ENCODE measurements around the gene WDR91.

Gene WDR91

GRCh38 chr7:135233570-135233969 lies 22.2 kb upstream of the WDR91 start, which contains the start of gene STRA8:
TSS of gene STRA8 (plus strand) at chr7:135233838. CDS start at chr7:135240525, 6,687 bp downstream.
- H3K27me3 ChIP-seq (ENCODE audit: insufficient read depth, insufficient read length) = no peaks in the 10 kb centered on the region
- H3K36me3 ChIP-seq (ENCODE audit: insufficient read depth, insufficient read length, low read length) = no peaks in the 10 kb centered on the region
- DNase-seq (ENCODE audit: low read depth, low spot score) = no peak
- no peaks in the 10 kb centered on the region for H3K9me3 ChIP-seq (ENCODE audit: insufficient read depth, low read length)
- H3K4me3 ChIP-seq (ENCODE audit: insufficient read length, low read depth) = no peak within 1 kb of the TSS
- TF ChIP-seq YY1 (IDR thresholded peaks at IDR 0.05; ENCODE audit: insufficient read depth, insufficient read length) (no peak), SUZ12 (IDR thresholded peaks at IDR 0.05; ENCODE audit: extremely low read depth, insufficient read depth, insufficient read length) (no peak), ZNF274 (IDR thresholded peaks at IDR 0.05; ENCODE audit: low read depth, low read length) (no peak)
- no peak within 1 kb of the TSS for H3K9ac ChIP-seq (ENCODE audit: insufficient read length, low read depth)
- no peaks in the 10 kb centered on the region for H3K4me1 ChIP-seq (ENCODE audit: insufficient read depth, insufficient read length)

GRCh38 chr7:135232720-135233119 lies 21.4 kb upstream of the WDR91 start:
- DNase-seq (ENCODE audit: low read depth, low spot score) = no peak
- Histone ChIP-seq H3K36me3 (ENCODE audit: insufficient read depth, insufficient read length, low read length) (no peaks in the 10 kb centered on the region), H3K9me3 (ENCODE audit: insufficient read depth, low read length) (no peaks in the 10 kb centered on the region), H3K4me3 (ENCODE audit: insufficient read length, low read depth) (no peak overlapping the region), H3K4me1 (ENCODE audit: insufficient read depth, insufficient read length) (no peaks in the 10 kb centered on the region), H3K9ac (ENCODE audit: insufficient read length, low read depth) (no peak overlapping the region), H3K27me3 (ENCODE audit: insufficient read depth, insufficient read length) (no peaks in the 10 kb centered on the region)
- no peak for TF ChIP-seq YY1 (IDR thresholded peaks at IDR 0.05; ENCODE audit: insufficient read depth, insufficient read length)
- no peak for TF ChIP-seq SUZ12 (IDR thresholded peaks at IDR 0.05; ENCODE audit: extremely low read depth, insufficient read depth, insufficient read length)
- no peak for TF ChIP-seq ZNF274 (IDR thresholded peaks at IDR 0.05; ENCODE audit: low read depth, low read length)

DNA sequence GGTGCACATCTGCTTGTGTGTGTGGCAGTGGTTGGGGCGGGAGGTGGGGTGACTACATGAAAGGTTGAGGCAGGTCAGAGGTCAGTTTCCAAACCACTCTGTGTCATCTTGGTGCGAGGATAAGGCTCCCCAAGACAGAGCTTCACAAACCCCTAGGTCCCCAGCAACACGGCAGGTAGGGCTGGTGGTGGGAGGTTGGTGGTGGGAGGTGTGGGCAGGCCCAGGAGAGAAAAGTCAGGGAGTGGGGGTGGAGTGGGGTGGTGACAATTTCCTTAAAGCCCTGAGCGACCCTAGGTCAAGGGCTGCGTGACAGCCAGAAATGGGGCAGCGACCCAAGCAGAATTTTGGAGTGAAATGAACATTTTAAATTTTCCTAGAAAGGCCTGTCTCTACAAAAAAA lies 20.8 kb upstream of the WDR91 start:
- Histone ChIP-seq H3K9me3 (ENCODE audit: insufficient read depth, low read length) (no peaks in the 10 kb centered on the region), H3K9ac (ENCODE audit: insufficient read length, low read depth) (no peak overlapping the region), H3K36me3 (ENCODE audit: insufficient read depth, insufficient read length, low read length) (no peaks in the 10 kb centered on the region), H3K4me1 (ENCODE audit: insufficient read depth, insufficient read length) (no peaks in the 10 kb centered on the region), H3K27me3 (ENCODE audit: insufficient read depth, insufficient read length) (no peaks in the 10 kb centered on the region), H3K4me3 (ENCODE audit: insufficient read length, low read depth) (no peak overlapping the region)
- TF ChIP-seq ZNF274 (IDR thresholded peaks at IDR 0.05; ENCODE audit: low read depth, low read length) = no peak
- no peak for TF ChIP-seq YY1 (IDR thresholded peaks at IDR 0.05; ENCODE audit: insufficient read depth, insufficient read length)
- TF ChIP-seq SUZ12 (IDR thresholded peaks at IDR 0.05; ENCODE audit: extremely low read depth, insufficient read depth, insufficient read length) = no peak
- no peak for DNase-seq (ENCODE audit: low read depth, low spot score)

- Histone ChIP-seq H3K9me3 (ENCODE audit: insufficient read depth, low read length) (no peaks in the 10 kb centered on the region), H3K4me1 (ENCODE audit: insufficient read depth, insufficient read length) (no peaks in the 10 kb centered on the region), H3K9ac (ENCODE audit: insufficient read length, low read depth) (no peak overlapping the region), H3K36me3 (ENCODE audit: insufficient read depth, insufficient read length, low read length) (no peaks in the 10 kb centered on the region), H3K4me3 (ENCODE audit: insufficient read length, low read depth) (no peak overlapping the region), H3K27me3 (ENCODE audit: insufficient read depth, insufficient read length) (no peaks in the 10 kb centered on the region)
- no peak for DNase-seq (ENCODE audit: low read depth, low spot score)
- TF ChIP-seq ZNF274 (IDR thresholded peaks at IDR 0.05; ENCODE audit: low read depth, low read length) (no peak), SUZ12 (IDR thresholded peaks at IDR 0.05; ENCODE audit: extremely low read depth, insufficient read depth, insufficient read length) (no peak), YY1 (IDR thresholded peaks at IDR 0.05; ENCODE audit: insufficient read depth, insufficient read length) (no peak)
Measured at GRCh38 chr7:135231686-135232085, 20.4 kb upstream of the WDR91 start.

- no peaks in the 10 kb centered on the region for H3K9me3 ChIP-seq (ENCODE audit: insufficient read depth, low read length)
- no peak overlapping the region for H3K4me3 ChIP-seq (ENCODE audit: insufficient read length, low read depth)
- DNase-seq (ENCODE audit: low read depth, low spot score) = no peak
- TF ChIP-seq YY1 (IDR thresholded peaks at IDR 0.05; ENCODE audit: insufficient read depth, insufficient read length) = no peak
- no peak for TF ChIP-seq ZNF274 (IDR thresholded peaks at IDR 0.05; ENCODE audit: low read depth, low read length)
- TF ChIP-seq SUZ12 (IDR thresholded peaks at IDR 0.05; ENCODE audit: extremely low read depth, insufficient read depth, insufficient read length) = no peak
- no peaks in the 10 kb centered on the region for H3K36me3 ChIP-seq (ENCODE audit: insufficient read depth, insufficient read length, low read length)
- H3K9ac ChIP-seq (ENCODE audit: insufficient read length, low read depth) = no peak overlapping the region
- no peaks in the 10 kb centered on the region for H3K4me1 ChIP-seq (ENCODE audit: insufficient read depth, insufficient read length)
- no peaks in the 10 kb centered on the region for H3K27me3 ChIP-seq (ENCODE audit: insufficient read depth, insufficient read length)
Measured at GRCh38 chr7:135224027-135224426, 12.7 kb upstream of the WDR91 start.

DNA sequence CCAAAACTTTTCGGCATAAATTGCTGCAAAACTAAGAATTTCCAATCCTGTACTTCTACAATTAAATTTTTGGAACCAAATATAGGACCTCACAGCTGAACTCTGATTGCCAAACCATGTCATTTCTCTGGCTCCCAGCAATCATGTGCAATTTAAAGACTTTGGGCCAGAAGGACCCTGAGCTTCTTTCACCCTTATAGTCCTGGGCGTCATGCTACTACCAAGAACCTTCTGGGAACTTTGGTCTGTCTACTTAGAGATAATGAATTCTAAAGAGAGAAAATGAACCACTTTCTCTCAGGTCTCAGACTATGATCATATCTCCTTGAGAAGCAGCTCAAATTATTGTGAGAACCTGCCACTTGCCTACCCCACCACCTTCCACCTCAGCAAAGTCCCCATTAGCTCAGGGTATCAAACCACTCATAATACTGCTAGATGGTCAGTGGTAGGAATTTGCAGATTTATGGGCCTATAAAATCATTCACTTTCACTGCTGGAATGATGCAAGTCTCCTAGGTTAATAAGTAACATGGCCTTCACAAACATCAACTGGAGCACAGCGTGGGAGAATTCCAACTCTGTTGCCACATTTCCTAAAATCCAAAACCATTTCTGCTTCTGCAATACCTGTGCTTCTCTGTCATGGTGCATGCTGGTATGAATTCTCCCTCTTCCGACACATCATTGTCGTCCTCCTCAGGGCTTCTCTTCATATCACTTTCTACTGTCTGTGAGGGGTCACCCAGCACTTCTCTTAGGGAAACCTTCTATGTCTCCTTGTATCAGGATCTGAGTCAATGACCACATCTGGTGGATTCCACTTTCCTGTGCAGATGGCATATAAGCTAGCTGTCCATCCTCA lies 6.6 kb upstream of the WDR91 start:
- Histone ChIP-seq H3K9ac (ENCODE audit: insufficient read length, low read depth) (no peak overlapping the region), H3K27me3 (ENCODE audit: insufficient read depth, insufficient read length) (no peaks in the 10 kb centered on the region), H3K9me3 (ENCODE audit: insufficient read depth, low read length) (no peaks in the 10 kb centered on the region), H3K36me3 (ENCODE audit: insufficient read depth, insufficient read length, low read length) (no peaks in the 10 kb centered on the region), H3K4me1 (ENCODE audit: insufficient read depth, insufficient read length) (no peaks in the 10 kb centered on the region), H3K4me3 (ENCODE audit: insufficient read length, low read depth) (no peak overlapping the region)
- DNase-seq (ENCODE audit: low read depth, low spot score) = no peak
- no peak for TF ChIP-seq YY1 (IDR thresholded peaks at IDR 0.05; ENCODE audit: insufficient read depth, insufficient read length)
- no peak for TF ChIP-seq ZNF274 (IDR thresholded peaks at IDR 0.05; ENCODE audit: low read depth, low read length)
- TF ChIP-seq SUZ12 (IDR thresholded peaks at IDR 0.05; ENCODE audit: extremely low read depth, insufficient read depth, insufficient read length) = no peak

DNA sequence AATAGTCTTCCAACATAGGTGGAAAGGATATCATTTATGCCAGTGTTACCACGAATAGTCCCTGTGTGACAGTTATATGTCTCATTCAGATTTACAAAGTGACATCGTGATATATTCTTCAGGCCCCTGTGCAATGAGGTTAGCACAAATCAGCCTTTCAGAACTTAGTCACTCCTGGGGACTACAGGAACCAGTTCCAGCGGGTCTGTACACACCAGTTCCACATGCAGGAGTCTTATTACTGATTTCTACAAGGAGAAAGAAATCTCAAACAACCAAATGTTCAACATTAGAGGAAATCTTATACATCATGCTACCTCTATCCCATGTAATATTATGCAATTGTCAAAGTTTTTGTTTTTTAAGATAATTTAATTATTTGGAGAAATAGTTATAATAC lies 4.4 kb upstream of the WDR91 start:
- Histone ChIP-seq H3K9me3 (ENCODE audit: insufficient read depth, low read length) (no peaks in the 10 kb centered on the region), H3K4me3 (ENCODE audit: insufficient read length, low read depth) (no peak overlapping the region), H3K9ac (ENCODE audit: insufficient read length, low read depth) (no peak overlapping the region), H3K36me3 (ENCODE audit: insufficient read depth, insufficient read length, low read length) (no peaks in the 10 kb centered on the region), H3K27me3 (ENCODE audit: insufficient read depth, insufficient read length) (peaks cover 5% of the 10 kb centered on the region), H3K4me1 (ENCODE audit: insufficient read depth, insufficient read length) (no peaks in the 10 kb centered on the region)
- DNase-seq (ENCODE audit: low read depth, low spot score) = no peak
- TF ChIP-seq YY1 (IDR thresholded peaks at IDR 0.05; ENCODE audit: insufficient read depth, insufficient read length) (no peak), SUZ12 (IDR thresholded peaks at IDR 0.05; ENCODE audit: extremely low read depth, insufficient read depth, insufficient read length) (no peak), ZNF274 (IDR thresholded peaks at IDR 0.05; ENCODE audit: low read depth, low read length) (no peak)

Measured in NT2/D1 (cell line).